Tibial nerve (tissue), 4 donors: ENCODE results near the gene TMEM135. TPM values are rescaled to one million over a fixed set of nuclear protein-coding genes. Genes with fewer than 3 reads are reported as not detected.

ENCODE experiments used
- DNase-seq, 2 donors: peaks; one replicate each; pipeline ENCODE4 v3.0.0-alpha.2; 2019; ENCODE audit warnings: low spot score in 2 of 2
- H3K27ac ChIP-seq, 4 donors: fragments of 200-600 bp; sonication (generic) in 3 of 4; one replicate each; pipeline ENCODE4 v1.5.1; 2017 to 2019; ENCODE audit warnings: mild to moderate bottlenecking in 1 of 4
- H3K27me3 ChIP-seq, 2 donors: fragments of 200-600 bp; sonication (generic) in 1 of 2; one replicate each; pipeline versions ENCODE4 v1.5.1 to v1.6.0; 2017 to 2019
- H3K36me3 ChIP-seq, 3 donors: fragments of 200-600 bp; sonication (generic); one replicate each; pipeline ENCODE4 v1.5.1; 2018 to 2019
- H3K4me1 ChIP-seq, 4 donors: fragments of 200-600 bp; sonication (generic) in 3 of 4; one replicate each; pipeline ENCODE4 v1.5.1; 2017 to 2019
- H3K4me3 ChIP-seq, 4 donors: fragments of 200-600 bp; sonication (generic) in 3 of 4; one replicate each; pipeline ENCODE4 v1.5.1; 2017 to 2019; ENCODE audit warnings: mild to moderate bottlenecking in 1 of 4, moderate library complexity in 1 of 4
- H3K9me3 ChIP-seq, 4 donors: fragments of 200-600 bp; sonication (generic) in 3 of 4; one replicate each; pipeline ENCODE4 v1.5.1; 2017 to 2019
- EP300 ChIP-seq, 2 donors: sonication (generic); formaldehyde crosslinking; IDR thresholded peaks; one replicate each; pipeline ENCODE4 v1.6.1; 2017; ENCODE audit warnings: antibody characterized with exemption in 2 of 2, mild to moderate bottlenecking in 1 of 2
- POLR2A ChIP-seq, 2 donors: fragments of 450-650 bp; IDR thresholded peaks; one replicate each; pipeline ENCODE4 v1.6.1; 2017; ENCODE audit warnings: antibody characterized with exemption in 2 of 2, mild to moderate bottlenecking in 2 of 2, moderate library complexity in 2 of 2
- WGBS, 2 donors: methylation state at CpG; one replicate each; pipeline ENCODE4 v1.1.5; 2018; 5-methylcytosine and 5-hydroxymethylcytosine counted together
- total RNA-seq, 4 donors: library from RNA; depleted of rRNA; stranded (reverse); fragments of >200 nt; gene quantifications; one replicate each; pipeline ENCODE4 v1.1.0, GENCODE V29; 2016
- TF ChIP-seq, protein P1 (sequence below), 5 experiments: fragments of 200-600 bp in 3 of 5; fragments of 450-650 bp in 2 of 5; sonication (generic) in 3 of 5; IDR thresholded peaks; one replicate each; pipeline ENCODE4 v1.5.1; 2016 to 2019; ENCODE audit warnings: antibody characterized with exemption in 5 of 5, mild to moderate bottlenecking in 3 of 5, moderate library complexity in 2 of 5

The TMEM135 gene
- total RNA-seq, 4 donors from 2014 or later = 23.2 to 28.5 (median 25.6) TPM

DNA sequence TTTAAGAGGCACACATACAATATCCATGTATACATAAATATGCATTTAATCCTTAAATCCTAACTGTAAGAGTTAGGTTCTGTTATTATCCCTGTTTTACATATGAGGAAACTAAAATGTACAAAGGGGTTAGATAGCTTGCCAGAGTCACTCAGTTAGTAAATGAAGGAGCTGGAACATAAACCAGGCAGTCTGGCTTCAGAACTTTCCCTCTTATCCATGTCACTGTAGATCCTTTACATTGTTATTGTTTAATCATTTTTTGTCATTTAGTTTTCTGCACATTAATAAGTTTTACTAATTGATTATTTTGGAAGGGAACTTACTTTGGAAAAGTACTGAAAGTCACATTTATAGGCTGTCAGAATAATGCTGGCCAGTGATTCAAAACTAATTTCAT is 282.4 kb downstream of the TMEM135 start:
- TF ChIP-seq, protein P1, sequence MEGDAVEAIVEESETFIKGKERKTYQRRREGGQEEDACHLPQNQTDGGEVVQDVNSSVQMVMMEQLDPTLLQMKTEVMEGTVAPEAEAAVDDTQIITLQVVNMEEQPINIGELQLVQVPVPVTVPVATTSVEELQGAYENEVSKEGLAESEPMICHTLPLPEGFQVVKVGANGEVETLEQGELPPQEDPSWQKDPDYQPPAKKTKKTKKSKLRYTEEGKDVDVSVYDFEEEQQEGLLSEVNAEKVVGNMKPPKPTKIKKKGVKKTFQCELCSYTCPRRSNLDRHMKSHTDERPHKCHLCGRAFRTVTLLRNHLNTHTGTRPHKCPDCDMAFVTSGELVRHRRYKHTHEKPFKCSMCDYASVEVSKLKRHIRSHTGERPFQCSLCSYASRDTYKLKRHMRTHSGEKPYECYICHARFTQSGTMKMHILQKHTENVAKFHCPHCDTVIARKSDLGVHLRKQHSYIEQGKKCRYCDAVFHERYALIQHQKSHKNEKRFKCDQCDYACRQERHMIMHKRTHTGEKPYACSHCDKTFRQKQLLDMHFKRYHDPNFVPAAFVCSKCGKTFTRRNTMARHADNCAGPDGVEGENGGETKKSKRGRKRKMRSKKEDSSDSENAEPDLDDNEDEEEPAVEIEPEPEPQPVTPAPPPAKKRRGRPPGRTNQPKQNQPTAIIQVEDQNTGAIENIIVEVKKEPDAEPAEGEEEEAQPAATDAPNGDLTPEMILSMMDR (IDR thresholded peaks at IDR 0.05) = no peak
- TF ChIP-seq POLR2A (IDR thresholded peaks at IDR 0.05) (no peak), EP300 (IDR thresholded peaks at IDR 0.05) (no peak)
- H3K27me3 ChIP-seq = no peaks in the 10 kb centered on the region
- no peak for DNase-seq
- H3K27ac ChIP-seq = no peak overlapping the region
- peaks cover 0 to 22% (median 0%) of the 10 kb centered on the region in 3 donors for H3K36me3 ChIP-seq
- H3K9me3 ChIP-seq = no peaks in the 10 kb centered on the region
- H3K4me1 ChIP-seq = no peaks in the 10 kb centered on the region
- H3K4me3 ChIP-seq = no peak overlapping the region

DNA sequence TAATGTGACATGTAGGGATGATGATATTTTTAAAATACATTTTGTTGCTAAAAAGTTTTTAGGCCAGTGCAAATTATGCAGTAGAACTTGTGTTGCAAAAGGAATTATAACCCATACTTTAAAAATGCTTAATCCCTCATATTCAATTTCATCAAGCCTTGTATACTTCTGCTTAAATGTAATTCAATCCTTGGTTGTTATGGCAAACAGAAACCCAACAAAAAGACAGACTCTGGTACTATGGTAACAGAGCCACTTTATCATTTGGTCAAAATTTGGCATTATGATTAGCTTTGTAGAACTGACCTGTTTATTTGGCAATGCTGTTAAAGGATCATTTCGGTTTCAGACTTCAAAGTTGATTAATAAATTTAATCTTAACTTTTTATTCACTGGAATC is 284.8 kb downstream of the TMEM135 start:
- Histone ChIP-seq H3K4me1 (no peaks in the 10 kb centered on the region), H3K4me3 (no peak overlapping the region), H3K9me3 (no peaks in the 10 kb centered on the region), H3K27me3 (no peaks in the 10 kb centered on the region), H3K27ac (no peak overlapping the region), H3K36me3 (peaks cover 0 to 31% (median 0%) of the 10 kb centered on the region in 3 donors)
- TF ChIP-seq EP300 (IDR thresholded peaks at IDR 0.05) = no peak
- TF ChIP-seq, protein P1 (IDR thresholded peaks at IDR 0.05) = no peak
- WGBS, 2 donors = 35 to 85% methylated on average over 1 of the region's 1 CpG
- no peak for DNase-seq

DNA sequence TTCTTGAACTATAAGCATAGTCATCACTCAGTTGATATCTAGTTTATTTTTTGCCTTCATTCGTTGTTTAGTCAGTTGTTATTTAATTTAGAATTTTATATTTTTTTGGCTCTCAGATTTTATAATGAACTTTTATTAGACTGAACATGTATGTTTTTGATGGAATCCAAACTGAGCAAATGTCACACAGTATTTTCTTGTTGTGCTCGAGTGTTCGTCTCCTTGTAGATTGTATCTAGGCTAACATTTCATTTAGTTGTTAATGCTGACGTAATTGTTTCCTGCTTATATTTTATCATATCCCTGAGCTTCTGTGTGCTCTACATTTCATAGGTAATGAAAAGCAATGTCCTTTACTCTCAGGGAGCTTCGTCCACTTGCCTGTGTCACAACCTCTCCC is 286.2 kb downstream of the TMEM135 start:
- no peak for DNase-seq
- Histone ChIP-seq H3K36me3 (peaks cover 0 to 31% (median 0%) of the 10 kb centered on the region in 3 donors), H3K27me3 (no peaks in the 10 kb centered on the region), H3K27ac (no peak overlapping the region), H3K4me3 (no peak overlapping the region), H3K4me1 (no peaks in the 10 kb centered on the region), H3K9me3 (no peaks in the 10 kb centered on the region)
- TF ChIP-seq EP300 (IDR thresholded peaks at IDR 0.05) = no peak
- no peak for TF ChIP-seq POLR2A (IDR thresholded peaks at IDR 0.05)
- TF ChIP-seq, protein P1 (IDR thresholded peaks at IDR 0.05) = no peak
- 90 to 91% methylated on average over 5 of the region's 5 CpGs for WGBS, 2 donors

DNA sequence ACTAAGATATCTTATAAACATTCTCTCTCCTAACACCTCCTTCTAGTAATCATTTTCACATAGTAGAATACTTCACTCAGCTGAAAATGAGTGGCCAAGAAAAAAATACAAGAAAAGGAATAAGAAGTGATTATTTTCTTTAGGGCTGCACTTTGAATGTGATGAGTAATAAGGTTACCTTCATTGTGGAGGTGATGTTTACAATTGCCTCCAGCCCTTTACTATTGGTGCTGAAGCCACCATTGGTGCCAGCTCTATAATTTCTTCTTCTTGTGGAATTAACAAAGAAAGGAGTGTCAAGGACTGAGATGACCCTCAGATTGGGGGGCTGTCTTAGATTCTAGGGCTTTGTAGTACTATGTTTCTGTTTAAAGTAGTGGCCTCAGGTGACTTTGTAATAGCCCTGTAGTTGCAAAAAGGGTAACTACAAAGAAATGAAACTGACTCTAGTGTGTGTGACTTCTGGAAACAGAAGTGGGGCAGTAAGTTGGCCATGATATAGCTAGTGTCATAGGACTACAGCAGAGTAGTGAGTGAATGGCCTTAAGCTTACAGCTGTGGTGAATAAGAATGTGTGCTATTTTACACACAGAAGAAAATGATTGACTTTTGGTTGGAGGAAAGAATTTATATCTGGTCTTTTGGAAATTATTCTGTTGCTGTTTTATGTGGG is 287.2 kb downstream of the TMEM135 start:
- DNase-seq = no peak
- peaks cover 0 to 31% (median 0%) of the 10 kb centered on the region in 3 donors for H3K36me3 ChIP-seq
- no peak overlapping the region for H3K27ac ChIP-seq
- TF ChIP-seq POLR2A (IDR thresholded peaks at IDR 0.05) (no peak), EP300 (IDR thresholded peaks at IDR 0.05) (no peak)
- TF ChIP-seq, protein P1 (IDR thresholded peaks at IDR 0.05) = no peak
- peaks cover 0 to 6% (median 0%) of the 10 kb centered on the region in 4 donors for H3K4me1 ChIP-seq
- H3K27me3 ChIP-seq = no peaks in the 10 kb centered on the region
- H3K4me3 ChIP-seq = no peak overlapping the region
- no peaks in the 10 kb centered on the region for H3K9me3 ChIP-seq

DNA sequence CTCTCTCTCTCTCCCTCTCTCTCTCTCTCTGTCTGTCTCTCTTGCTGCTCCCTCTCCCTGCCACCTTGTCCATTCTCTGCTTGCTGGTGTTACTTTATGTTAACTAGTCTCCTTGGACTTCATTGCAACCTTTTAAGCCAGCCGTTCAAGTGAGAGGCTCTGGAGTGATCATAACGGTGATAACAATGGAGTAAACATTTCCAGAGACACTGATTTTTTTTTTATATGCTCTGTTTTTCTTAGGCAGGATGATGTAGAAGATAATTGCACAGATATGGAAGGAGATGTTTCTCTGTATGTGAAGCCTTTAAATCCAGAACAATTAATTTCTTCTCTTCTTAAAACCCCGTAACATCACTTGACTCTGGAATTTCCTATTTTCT is 287.7 kb downstream of the TMEM135 start:
- H3K9me3 ChIP-seq = no peaks in the 10 kb centered on the region
- TF ChIP-seq POLR2A (IDR thresholded peaks at IDR 0.05) = no peak
- no peak for TF ChIP-seq EP300 (IDR thresholded peaks at IDR 0.05)
- TF ChIP-seq, protein P1 (IDR thresholded peaks at IDR 0.05) = no peak
- no peaks in the 10 kb centered on the region for H3K27me3 ChIP-seq
- H3K4me3 ChIP-seq = no peak overlapping the region
- WGBS, 2 donors = 68 to 71% methylated on average over 3 of the region's 3 CpGs
- H3K4me1 ChIP-seq = peaks cover 0 to 11% (median 0%) of the 10 kb centered on the region in 4 donors
- no peak for DNase-seq
- no peak overlapping the region for H3K27ac ChIP-seq
- H3K36me3 ChIP-seq = peaks cover 0 to 31% (median 0%) of the 10 kb centered on the region in 3 donors
